ENCODE data around the gene PPP1R14C.
"Not testable (repeated sequence)": the region's sequence is repeated elsewhere in the genome, so short reads cannot be mapped to it uniquely, and the experiment has no call there.

The PPP1R14C gene

GRCh38 chr6:150167479-150167873, 24.6 kb downstream of the PPP1R14C start:
- no peaks in the 10 kb centered on the region for H3K27me3 ChIP-seq (ENCODE audit: control insufficient read depth in 1 of 2, insufficient read depth in 2 of 2, low read length in 2 of 2)
- H3K4me3 ChIP-seq (ENCODE audit: low read length in 2 of 2), result no peak overlapping the region
- no peak overlapping the region for H3K9ac ChIP-seq (ENCODE audit: low read length in 2 of 2)
- no peaks in the 10 kb centered on the region for H3K4me1 ChIP-seq (ENCODE audit: control insufficient read depth, insufficient read depth, low read length)
- no peaks in the 10 kb centered on the region for H3K9me3 ChIP-seq (ENCODE audit: control insufficient read depth in 2 of 2, low read length in 2 of 2)
- no peak overlapping the region for H3K27ac ChIP-seq (ENCODE audit: low read length)
- no peaks in the 10 kb centered on the region for H3K36me3 ChIP-seq (ENCODE audit: control insufficient read depth in 2 of 2, insufficient read depth in 2 of 2, low read length in 2 of 2)

DNA sequence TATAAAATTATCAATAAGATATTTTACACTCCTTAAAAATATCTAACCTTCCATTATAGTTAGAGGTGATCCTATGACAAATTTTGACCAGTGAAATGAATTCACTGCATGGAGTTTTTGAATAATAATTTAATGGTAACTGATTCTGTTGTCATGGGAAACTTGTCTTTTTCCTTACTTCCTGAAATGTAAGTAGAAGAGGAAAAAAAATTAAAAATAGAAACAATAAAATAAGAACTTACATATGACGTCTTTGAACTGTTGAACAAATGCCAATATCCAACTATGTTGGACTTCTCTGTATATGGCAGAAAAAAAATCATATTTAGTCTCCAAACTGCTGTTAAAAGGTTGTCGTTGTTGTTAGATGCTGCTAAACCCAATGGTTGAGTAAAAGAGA, 26.3 kb downstream of the PPP1R14C start:
- no peak overlapping the region for H3K4me3 ChIP-seq (ENCODE audit: low read length in 2 of 2)
- no peaks in the 10 kb centered on the region for H3K4me1 ChIP-seq (ENCODE audit: control insufficient read depth, insufficient read depth, low read length)
- H3K27me3 ChIP-seq (ENCODE audit: control insufficient read depth in 1 of 2, insufficient read depth in 2 of 2, low read length in 2 of 2), result no peaks in the 10 kb centered on the region
- H3K9ac ChIP-seq (ENCODE audit: low read length in 2 of 2), result no peak overlapping the region
- H3K9me3 ChIP-seq (ENCODE audit: control insufficient read depth in 2 of 2, low read length in 2 of 2), result no peaks in the 10 kb centered on the region
- no peaks in the 10 kb centered on the region for H3K36me3 ChIP-seq (ENCODE audit: control insufficient read depth in 2 of 2, insufficient read depth in 2 of 2, low read length in 2 of 2)
- no peak overlapping the region for H3K27ac ChIP-seq (ENCODE audit: low read length)

DNA sequence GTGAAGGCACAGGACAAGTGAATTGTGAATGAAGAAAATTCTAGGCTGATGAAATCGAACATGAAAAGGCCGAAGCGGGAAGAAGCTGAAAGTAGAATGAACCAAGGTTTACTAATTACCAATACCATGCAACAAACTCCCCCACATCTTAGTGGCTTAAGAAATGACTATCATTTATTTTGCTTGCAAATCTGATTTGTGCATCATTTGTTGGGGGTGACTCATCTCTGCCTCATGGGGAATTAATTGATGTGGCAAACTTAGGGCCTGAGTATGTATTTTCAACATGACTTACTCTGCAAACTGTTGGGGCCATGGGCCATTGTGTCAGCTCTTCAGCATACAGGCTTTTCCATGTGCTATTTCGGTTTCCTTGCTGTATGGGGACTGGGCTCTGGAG, 26.8 kb downstream of the PPP1R14C start:
- H3K4me1 ChIP-seq (ENCODE audit: control insufficient read depth, insufficient read depth, low read length), result no peaks in the 10 kb centered on the region
- no peaks in the 10 kb centered on the region for H3K36me3 ChIP-seq (ENCODE audit: control insufficient read depth in 2 of 2, insufficient read depth in 2 of 2, low read length in 2 of 2)
- no peaks in the 10 kb centered on the region for H3K9me3 ChIP-seq (ENCODE audit: control insufficient read depth in 2 of 2, low read length in 2 of 2)
- H3K27ac ChIP-seq (ENCODE audit: low read length), result no peak overlapping the region
- no peak overlapping the region for H3K9ac ChIP-seq (ENCODE audit: low read length in 2 of 2)
- H3K4me3 ChIP-seq (ENCODE audit: low read length in 2 of 2), result no peak overlapping the region
- no peaks in the 10 kb centered on the region for H3K27me3 ChIP-seq (ENCODE audit: control insufficient read depth in 1 of 2, insufficient read depth in 2 of 2, low read length in 2 of 2)

DNA sequence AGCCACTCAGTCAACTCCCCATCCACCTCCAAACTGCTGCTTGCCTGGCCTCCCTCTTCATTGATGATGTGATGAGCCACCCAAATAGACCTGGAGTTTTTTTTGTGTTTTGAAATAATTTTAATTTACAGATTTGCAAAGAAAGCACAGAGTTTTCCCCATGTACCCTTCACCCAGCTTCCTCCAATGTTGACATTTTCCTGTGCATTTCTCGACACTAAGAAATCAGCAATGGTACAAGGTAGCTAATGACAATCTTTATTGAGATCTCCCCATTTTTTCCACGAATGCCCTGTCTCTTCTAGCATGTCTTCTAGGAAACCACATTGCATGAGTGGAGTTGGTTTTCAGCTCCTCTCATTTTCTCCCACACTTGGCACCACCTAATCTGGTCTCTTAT, 30.1 kb downstream of the PPP1R14C start:
- Histone ChIP-seq H3K9me3 (ENCODE audit: control insufficient read depth in 2 of 2, low read length in 2 of 2) (no peaks in the 10 kb centered on the region), H3K9ac (ENCODE audit: low read length in 2 of 2) (no peak overlapping the region), H3K4me3 (ENCODE audit: low read length in 2 of 2) (no peak overlapping the region), H3K27me3 (ENCODE audit: control insufficient read depth in 1 of 2, insufficient read depth in 2 of 2, low read length in 2 of 2) (no peaks in the 10 kb centered on the region), H3K36me3 (ENCODE audit: control insufficient read depth in 2 of 2, insufficient read depth in 2 of 2, low read length in 2 of 2) (no peaks in the 10 kb centered on the region), H3K4me1 (ENCODE audit: control insufficient read depth, insufficient read depth, low read length) (no peaks in the 10 kb centered on the region), H3K27ac (ENCODE audit: low read length) (no peak overlapping the region)

GRCh38 chr6:150175586-150176151, 32.8 kb downstream of the PPP1R14C start:
- H3K27ac ChIP-seq (ENCODE audit: low read length), result no peak overlapping the region

DNA sequence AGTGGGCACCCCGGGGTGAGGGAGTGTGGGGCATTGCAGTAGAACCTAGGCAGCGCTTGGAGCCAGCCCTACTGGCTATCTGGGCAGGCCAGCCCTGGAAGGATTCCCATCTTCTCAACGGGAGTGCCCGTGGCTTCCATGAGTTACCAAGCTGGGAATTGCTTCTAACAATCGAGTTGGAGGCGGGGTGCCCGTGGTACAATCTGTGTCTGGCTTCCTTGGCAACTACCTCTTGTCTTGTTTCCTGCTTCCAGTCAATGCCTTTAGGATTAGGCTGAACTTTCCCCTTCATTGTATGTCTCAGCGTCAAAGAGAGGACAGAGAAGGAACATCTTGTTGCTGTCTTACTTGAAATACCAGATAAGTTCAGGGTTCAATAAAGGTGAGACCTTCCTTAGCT, 33.3 kb downstream of the PPP1R14C start:
- H3K27ac ChIP-seq (ENCODE audit: low read length), result no peak overlapping the region
- H3K9me3 ChIP-seq (ENCODE audit: control insufficient read depth in 2 of 2, low read length in 2 of 2), result no peaks in the 10 kb centered on the region

More at GRCh38 chr6:150175586-150176151, 32.8 kb downstream of the PPP1R14C start:
- H3K27me3 ChIP-seq (ENCODE audit: control insufficient read depth in 1 of 2, insufficient read depth in 2 of 2, low read length in 2 of 2), result no peaks in the 10 kb centered on the region
- no peaks in the 10 kb centered on the region for H3K9me3 ChIP-seq (ENCODE audit: control insufficient read depth in 2 of 2, low read length in 2 of 2)
- H3K9ac ChIP-seq (ENCODE audit: low read length in 2 of 2), result no peak overlapping the region
- no peaks in the 10 kb centered on the region for H3K36me3 ChIP-seq (ENCODE audit: control insufficient read depth in 2 of 2, insufficient read depth in 2 of 2, low read length in 2 of 2)
- no peaks in the 10 kb centered on the region for H3K4me1 ChIP-seq (ENCODE audit: control insufficient read depth, insufficient read depth, low read length)
- H3K4me3 ChIP-seq (ENCODE audit: low read length in 2 of 2), result no peak overlapping the region

GRCh38 chr6:150176659-150177058, 33.8 kb downstream of the PPP1R14C start:
- H3K36me3 ChIP-seq (ENCODE audit: control insufficient read depth in 2 of 2, insufficient read depth in 2 of 2, low read length in 2 of 2), result no peaks in the 10 kb centered on the region
- H3K4me1 ChIP-seq (ENCODE audit: control insufficient read depth, insufficient read depth, low read length), result no peaks in the 10 kb centered on the region
- no peaks in the 10 kb centered on the region for H3K9me3 ChIP-seq (ENCODE audit: control insufficient read depth in 2 of 2, low read length in 2 of 2)
- no peak overlapping the region for H3K9ac ChIP-seq (ENCODE audit: low read length in 2 of 2)
- no peak overlapping the region for H3K4me3 ChIP-seq (ENCODE audit: low read length in 2 of 2)
- no peaks in the 10 kb centered on the region for H3K27me3 ChIP-seq (ENCODE audit: control insufficient read depth in 1 of 2, insufficient read depth in 2 of 2, low read length in 2 of 2)
- H3K27ac ChIP-seq (ENCODE audit: low read length), result no peak overlapping the region

More for the DNA sequence above, 33.3 kb downstream of the PPP1R14C start:
- Histone ChIP-seq H3K27me3 (ENCODE audit: control insufficient read depth in 1 of 2, insufficient read depth in 2 of 2, low read length in 2 of 2) (no peaks in the 10 kb centered on the region), H3K36me3 (ENCODE audit: control insufficient read depth in 2 of 2, insufficient read depth in 2 of 2, low read length in 2 of 2) (no peaks in the 10 kb centered on the region), H3K4me1 (ENCODE audit: control insufficient read depth, insufficient read depth, low read length) (no peaks in the 10 kb centered on the region), H3K9ac (ENCODE audit: low read length in 2 of 2) (no peak overlapping the region), H3K4me3 (ENCODE audit: low read length in 2 of 2) (no peak overlapping the region)

DNA sequence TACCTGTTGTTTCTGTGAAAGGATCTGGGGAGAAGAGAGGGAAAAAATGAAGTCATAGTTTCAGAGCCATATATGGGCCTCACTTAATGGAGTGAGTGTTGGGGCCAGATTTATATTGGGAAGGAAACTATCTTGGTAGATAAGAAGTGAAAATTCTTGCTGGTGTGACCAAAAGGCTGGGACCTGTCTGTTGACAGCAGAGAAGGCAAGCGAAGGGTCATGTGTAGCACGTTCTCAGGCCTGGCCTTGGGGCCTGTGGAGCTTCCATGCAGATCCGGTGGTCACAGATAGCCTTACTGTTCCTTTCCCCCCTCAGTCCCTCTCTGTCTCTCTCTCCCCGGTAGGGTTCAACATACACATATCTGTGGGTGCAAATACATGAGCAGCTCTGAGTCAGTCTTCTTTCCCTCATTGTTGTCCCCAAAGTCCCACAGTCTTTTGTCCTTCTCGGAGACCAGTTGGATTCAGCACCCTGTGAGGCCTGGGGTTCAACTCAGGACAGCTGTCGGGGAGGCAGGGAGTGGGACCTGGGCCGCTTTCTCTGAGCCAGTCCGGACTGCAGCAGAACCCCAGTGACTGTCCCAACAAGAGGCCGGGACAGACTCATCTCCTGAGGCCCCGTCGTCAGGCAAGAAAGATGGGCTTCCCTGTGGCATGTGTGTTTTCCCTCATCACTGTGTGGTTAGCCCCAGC, 34.6 kb downstream of the PPP1R14C start:
- no peaks in the 10 kb centered on the region for H3K27me3 ChIP-seq (ENCODE audit: control insufficient read depth in 1 of 2, insufficient read depth in 2 of 2, low read length in 2 of 2)
- H3K27ac ChIP-seq (ENCODE audit: low read length), result no peak overlapping the region
- no peaks in the 10 kb centered on the region for H3K9me3 ChIP-seq (ENCODE audit: control insufficient read depth in 2 of 2, low read length in 2 of 2)
- H3K4me3 ChIP-seq (ENCODE audit: low read length in 2 of 2), result no peak overlapping the region
- H3K9ac ChIP-seq (ENCODE audit: low read length in 2 of 2), result no peak overlapping the region
- H3K36me3 ChIP-seq (ENCODE audit: control insufficient read depth in 2 of 2, insufficient read depth in 2 of 2, low read length in 2 of 2), result no peaks in the 10 kb centered on the region
- H3K4me1 ChIP-seq (ENCODE audit: control insufficient read depth, insufficient read depth, low read length), result no peaks in the 10 kb centered on the region

DNA sequence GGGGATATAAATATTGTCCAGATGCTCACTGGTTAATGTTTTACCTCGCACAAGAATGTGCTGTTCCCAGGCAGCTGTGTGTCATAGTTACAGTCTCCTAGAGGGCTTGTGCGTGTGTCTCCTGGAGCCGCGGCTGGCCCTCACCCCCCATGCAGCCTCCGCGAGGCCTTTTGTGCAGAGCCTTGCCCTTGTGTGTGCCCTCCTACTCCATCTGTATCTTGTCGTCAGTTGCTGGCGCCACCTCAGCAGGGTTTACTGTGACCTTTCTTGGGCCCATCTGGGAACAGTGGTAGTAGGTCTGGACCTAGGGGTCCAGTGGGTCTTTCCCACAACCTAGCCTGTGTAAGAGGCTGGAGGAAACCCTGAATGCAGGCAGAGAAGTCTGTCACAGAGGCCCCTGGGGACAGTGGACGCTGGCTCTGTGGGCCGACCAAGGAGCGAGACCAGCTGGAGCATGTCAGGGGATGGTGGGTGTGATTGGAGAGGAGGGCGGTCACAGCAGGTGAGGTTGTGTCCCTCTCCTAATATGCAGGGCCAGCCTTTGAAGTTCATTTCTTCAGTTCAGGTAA, 35.2 kb downstream of the PPP1R14C start:
- H3K27ac ChIP-seq (ENCODE audit: low read length), result no peak overlapping the region
- H3K4me1 ChIP-seq (ENCODE audit: control insufficient read depth, insufficient read depth, low read length), result no peaks in the 10 kb centered on the region
- no peaks in the 10 kb centered on the region for H3K27me3 ChIP-seq (ENCODE audit: control insufficient read depth in 1 of 2, insufficient read depth in 2 of 2, low read length in 2 of 2)
- no peak overlapping the region for H3K4me3 ChIP-seq (ENCODE audit: low read length in 2 of 2)
- H3K9me3 ChIP-seq (ENCODE audit: control insufficient read depth in 2 of 2, low read length in 2 of 2), result no peaks in the 10 kb centered on the region
- no peaks in the 10 kb centered on the region for H3K36me3 ChIP-seq (ENCODE audit: control insufficient read depth in 2 of 2, insufficient read depth in 2 of 2, low read length in 2 of 2)
- no peak overlapping the region for H3K9ac ChIP-seq (ENCODE audit: low read length in 2 of 2)

- no peak overlapping the region for H3K4me3 ChIP-seq (ENCODE audit: low read length in 2 of 2)
- H3K9me3 ChIP-seq (ENCODE audit: control insufficient read depth in 2 of 2, low read length in 2 of 2), result no peaks in the 10 kb centered on the region
- H3K36me3 ChIP-seq (ENCODE audit: control insufficient read depth in 2 of 2, insufficient read depth in 2 of 2, low read length in 2 of 2), result no peaks in the 10 kb centered on the region
- H3K4me1 ChIP-seq (ENCODE audit: control insufficient read depth, insufficient read depth, low read length), result no peaks in the 10 kb centered on the region
- no peaks in the 10 kb centered on the region for H3K27me3 ChIP-seq (ENCODE audit: control insufficient read depth in 1 of 2, insufficient read depth in 2 of 2, low read length in 2 of 2)
- no peak overlapping the region for H3K9ac ChIP-seq (ENCODE audit: low read length in 2 of 2)
- no peak overlapping the region for H3K27ac ChIP-seq (ENCODE audit: low read length)
Observed at GRCh38 chr6:150179030-150179429, 36.2 kb downstream of the PPP1R14C start.

DNA sequence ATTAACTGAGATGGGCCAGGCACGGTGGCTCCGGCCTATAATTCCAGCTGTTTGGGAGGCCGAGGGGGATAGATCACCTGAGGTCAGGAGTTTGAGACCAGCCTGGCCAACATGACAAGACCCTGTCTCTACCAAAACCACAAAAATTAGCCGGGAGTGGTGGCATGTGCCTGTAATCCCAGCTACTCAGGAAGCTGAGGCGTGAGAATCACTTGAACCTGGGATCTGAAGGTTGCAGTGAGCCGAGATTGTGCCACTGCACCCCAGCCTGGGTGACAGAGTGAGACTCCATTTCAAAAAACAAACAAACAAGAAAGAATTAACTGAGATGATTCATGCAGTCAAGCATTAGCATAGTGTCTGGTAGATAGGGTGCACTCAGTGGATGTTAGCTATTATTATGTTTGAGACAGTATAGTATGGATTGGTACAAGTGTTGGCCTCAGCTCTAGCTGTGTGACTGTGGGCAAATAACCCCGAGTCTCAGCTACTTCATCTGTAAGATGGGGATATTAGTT, 37.1 kb downstream of the PPP1R14C start:
- H3K36me3 ChIP-seq (ENCODE audit: control insufficient read depth in 2 of 2, insufficient read depth in 2 of 2, low read length in 2 of 2); H3K9ac ChIP-seq (ENCODE audit: low read length in 2 of 2); H3K27ac ChIP-seq (ENCODE audit: low read length); H3K9me3 ChIP-seq (ENCODE audit: control insufficient read depth in 2 of 2, low read length in 2 of 2); H3K27me3 ChIP-seq (ENCODE audit: control insufficient read depth in 1 of 2, insufficient read depth in 2 of 2, low read length in 2 of 2); H3K4me1 ChIP-seq (ENCODE audit: control insufficient read depth, insufficient read depth, low read length); H3K4me3 ChIP-seq (ENCODE audit: low read length in 2 of 2): not testable (repeated sequence)

All from stomach smooth muscle (tissue), 2 donors.